Common myeloid progenitor, CD34-positive (primary cell): ENCODE data around the gene MORN5.

Experiments
- CTCF ChIA-PET: fragments of 350-600 bp; sonication (Branson Sonifier 250); formaldehyde crosslinking; loops from one replicate; lab custom pipeline; 2021; ENCODE audit warnings: antibody characterized with exemption; lab: Charles Lee
- POLR2A ChIA-PET: fragments of 350-600 bp; sonication (Branson Sonifier 250); formaldehyde crosslinking; loops from one replicate; lab custom pipeline; 2021; ENCODE audit warnings: antibody characterized with exemption; lab: Charles Lee
- DNase-seq, 3 donors: peaks; one replicate each; pipeline versions ENCODE4 v3.0.0 to v3.0.0-alpha.2; 2013
- H3K27ac ChIP-seq, 2 experiments: 1 replicate in 1 of 2; 2 replicates in 1 of 2; pipeline ENCODE4 v1.7.0; 2013; ENCODE audit warnings: inconsistent platforms in 2 of 2, low read length in 2 of 2, mild to moderate bottlenecking in 2 of 2, low read depth in 1 of 2, moderate library complexity in 1 of 2; ENCODE audit not compliant: severe bottlenecking in 2 of 2, insufficient read depth in 1 of 2, poor library complexity in 1 of 2
- H3K27me3 ChIP-seq, 5 experiments: replicated peaks in 2 of 5; 1 replicate in 3 of 5; 2 replicates in 2 of 5; pipeline versions ENCODE4 v1.6.1 to v1.7.0; 2013; ENCODE audit warnings: low read length in 4 of 5, mild to moderate bottlenecking in 2 of 5, moderate library complexity in 2 of 5, inconsistent platforms in 1 of 5; ENCODE audit not compliant: insufficient read depth in 5 of 5, control insufficient read depth in 4 of 5
- H3K36me3 ChIP-seq, 4 experiments: 1 replicate in 2 of 4; 2 replicates in 2 of 4; pipeline versions ENCODE4 v1.6.1 to v1.7.0; 2013; ENCODE audit warnings: low read length in 3 of 4, control low read depth in 1 of 4, mild to moderate bottlenecking in 1 of 4; ENCODE audit not compliant: control insufficient read depth in 4 of 4, insufficient read depth in 4 of 4
- H3K4me1 ChIP-seq, 4 experiments: 1 replicate in 3 of 4; 2 replicates in 1 of 4; pipeline versions ENCODE4 v1.6.1 to v1.7.1; 2013; ENCODE audit warnings: low read length in 3 of 4, mild to moderate bottlenecking in 3 of 4, control low read depth in 1 of 4, inconsistent platforms in 1 of 4, moderate library complexity in 1 of 4; ENCODE audit not compliant: control insufficient read depth in 4 of 4, insufficient read depth in 4 of 4; ENCODE audit errors: control extremely low read depth in 1 of 4
- H3K4me3 ChIP-seq, 7 experiments: 1 replicate in 4 of 7; 2 replicates in 3 of 7; pipeline versions ENCODE4 v1.5.1 to v1.7.0; 2013; ENCODE audit warnings: mild to moderate bottlenecking in 7 of 7, low read length in 6 of 7, moderate library complexity in 6 of 7, inconsistent platforms in 2 of 7, low read depth in 2 of 7, control low read depth in 1 of 7; ENCODE audit not compliant: insufficient read depth in 4 of 7, control insufficient read depth in 1 of 7; ENCODE audit errors: extremely low read depth in 1 of 7
- H3K9me3 ChIP-seq, 5 experiments: 1 replicate in 4 of 5; 2 replicates in 1 of 5; pipeline versions ENCODE4 v1.6.1 to v1.7.1; 2013; ENCODE audit warnings: low read length in 4 of 5, mild to moderate bottlenecking in 2 of 5, inconsistent platforms in 1 of 5, low read depth in 1 of 5, moderate library complexity in 1 of 5; ENCODE audit not compliant: control insufficient read depth in 4 of 5, insufficient read depth in 2 of 5; ENCODE audit errors: control extremely low read depth in 1 of 5
- WGBS: methylation state at CpG from one replicate; pipeline ENCODE4 v1.1.5; 2013; ENCODE audit not compliant: insufficient coverage; 5-methylcytosine and 5-hydroxymethylcytosine counted together

The MORN5 gene

DNA sequence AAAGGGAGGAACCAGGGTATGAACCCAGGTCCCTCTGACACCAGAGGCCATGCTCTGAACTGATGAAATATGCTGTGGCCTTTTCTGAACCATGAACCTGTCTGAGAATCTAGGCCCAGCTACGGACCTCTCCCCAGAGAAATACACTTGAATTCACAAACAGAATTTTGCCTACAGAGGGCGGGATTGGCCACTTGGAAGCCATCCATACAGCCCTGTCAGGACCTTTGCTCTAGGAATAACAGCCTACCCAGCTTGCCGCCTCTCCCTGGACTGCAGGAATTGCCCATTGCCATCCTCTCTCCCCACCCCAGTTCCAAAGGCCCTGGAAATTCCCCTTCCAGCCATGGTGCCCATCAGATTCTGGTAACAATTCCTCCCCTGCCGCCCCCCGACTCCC lies 26.6 kb downstream of the MORN5 start:
- no peak for DNase-seq
- ChIA-PET CTCF (interaction anchor here (1.0 to 1.1 kb wide), 2 partner anchors 14 to 22 kb away, joined by 3 read pairs; no protein-coding TSS in a partner anchor), POLR2A (no interaction called here)
- H3K27me3 ChIP-seq, result no peaks in the 10 kb centered on the region
- H3K4me1 ChIP-seq, result no peaks in the 10 kb centered on the region
- no peak overlapping the region for H3K27ac ChIP-seq
- no peaks in the 10 kb centered on the region for H3K9me3 ChIP-seq
- no peak overlapping the region for H3K4me3 ChIP-seq
- WGBS, result 96% methylated on average over 5 of the region's 5 CpGs
- H3K36me3 ChIP-seq, result no peaks in the 10 kb centered on the region

GRCh38 chr9:122186777-122187470 lies 27.2 kb downstream of the MORN5 start:
- H3K36me3 ChIP-seq, result no peaks in the 10 kb centered on the region
- no peaks in the 10 kb centered on the region for H3K4me1 ChIP-seq
- DNase-seq, result no peak
- H3K27me3 ChIP-seq, result no peaks in the 10 kb centered on the region
- no peak overlapping the region for H3K27ac ChIP-seq
- WGBS, result 98% methylated on average over 8 of the region's 8 CpGs
- no peaks in the 10 kb centered on the region for H3K9me3 ChIP-seq
- no peak overlapping the region for H3K4me3 ChIP-seq
- POLR2A ChIA-PET, result no interaction called here
- CTCF ChIA-PET, result interaction anchor here (1.0 to 1.1 kb wide), 2 partner anchors 14 to 22 kb away, joined by 3 read pairs; no protein-coding TSS in a partner anchor

GRCh38 chr9:122188369-122188768 lies 28.7 kb downstream of the MORN5 start:
- Histone ChIP-seq H3K4me1 (no peaks in the 10 kb centered on the region), H3K36me3 (no peaks in the 10 kb centered on the region), H3K27ac (no peak overlapping the region), H3K9me3 (no peaks in the 10 kb centered on the region), H3K4me3 (no peak overlapping the region), H3K27me3 (no peaks in the 10 kb centered on the region)
- no peak for DNase-seq
- POLR2A ChIA-PET, result no interaction called here
- CTCF ChIA-PET, result no interaction called here
- 94% methylated on average over 2 of the region's 6 CpGs for whole genome bisulfite sequencing

DNA sequence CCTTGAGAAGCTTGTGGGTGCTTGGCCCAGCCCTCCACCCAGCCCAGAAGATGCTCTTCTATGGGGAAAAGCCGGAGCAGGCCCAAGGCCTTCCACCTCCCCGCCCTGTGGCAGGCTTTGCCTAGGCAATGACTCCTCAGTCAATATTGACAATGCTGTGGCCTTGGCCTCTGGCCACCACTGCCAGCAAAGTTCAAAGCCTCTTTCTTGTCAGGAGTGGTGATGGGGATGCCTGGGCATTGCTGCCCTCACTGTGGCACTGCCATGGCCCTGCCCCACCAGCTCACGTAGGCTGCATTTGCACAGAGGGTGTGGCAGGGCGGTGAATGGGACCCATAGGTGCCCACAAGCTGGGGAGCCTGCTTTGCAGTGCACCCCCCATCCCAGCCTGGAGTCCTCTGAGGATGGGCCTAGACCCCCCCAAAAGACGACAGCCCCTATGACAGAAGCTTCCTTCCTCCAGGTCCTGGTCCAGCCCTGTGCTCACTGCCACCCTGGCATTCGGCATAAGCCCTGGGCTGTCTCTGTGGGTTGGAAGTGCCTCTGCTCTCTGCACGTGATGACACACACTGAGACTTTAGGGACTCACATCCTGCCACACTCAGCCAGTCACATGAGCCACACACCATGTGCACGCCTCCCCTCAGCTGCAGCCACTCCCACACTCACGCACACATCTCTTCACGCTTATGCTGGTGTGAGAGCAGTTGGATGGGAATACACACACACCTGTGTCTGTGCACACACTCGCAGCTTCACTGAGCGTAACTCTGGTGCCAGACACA lies 31.1 kb downstream of the MORN5 start:
- peak in 1 of 3 donors; percentile 20 for DNase-seq
- H3K27me3 ChIP-seq, result no peaks in the 10 kb centered on the region
- no peaks in the 10 kb centered on the region for H3K36me3 ChIP-seq
- POLR2A ChIA-PET, result interaction anchor here (0.6 kb wide), 1 partner anchor 124 kb away, joined by 3 read pairs; no protein-coding TSS in a partner anchor
- no peaks in the 10 kb centered on the region for H3K4me1 ChIP-seq
- 88% methylated on average over 5 of the region's 12 CpGs for WGBS
- no peak overlapping the region for H3K27ac ChIP-seq
- no peaks in the 10 kb centered on the region for H3K9me3 ChIP-seq
- CTCF ChIA-PET, result interaction anchor here (1.4 to 2.5 kb wide), 2 partner anchors 21 to 66 kb away, joined by 3 to 7 read pairs; no protein-coding TSS in a partner anchor
- no peak overlapping the region for H3K4me3 ChIP-seq

DNA sequence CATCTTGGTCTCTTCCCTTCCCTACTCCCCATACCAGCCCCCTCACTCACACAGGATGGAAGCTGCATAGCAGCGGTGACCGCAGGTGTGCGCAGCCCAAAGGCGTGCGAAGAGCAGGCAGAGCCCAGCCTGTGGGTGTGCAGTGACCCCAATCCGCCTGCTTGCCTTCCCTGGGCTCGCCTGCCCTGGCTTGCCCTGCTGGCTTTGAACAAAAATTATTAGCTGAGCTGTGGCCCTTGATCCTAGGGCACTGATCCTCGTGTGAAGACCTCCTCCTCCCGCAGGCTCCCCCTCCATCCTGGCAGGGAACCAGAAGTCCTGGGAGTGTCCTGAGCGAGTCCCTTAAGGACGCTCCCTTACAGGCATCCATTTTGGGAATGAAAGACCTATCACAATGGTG lies 31.9 kb downstream of the MORN5 start:
- Histone ChIP-seq H3K27me3 (no peaks in the 10 kb centered on the region), H3K36me3 (no peaks in the 10 kb centered on the region), H3K4me3 (no peak overlapping the region), H3K9me3 (no peaks in the 10 kb centered on the region), H3K4me1 (no peaks in the 10 kb centered on the region), H3K27ac (no peak overlapping the region)
- CTCF ChIA-PET, result interaction anchor here (1.4 to 2.5 kb wide), 3 partner anchors 9 to 67 kb away, joined by 3 to 7 read pairs (median 4); no protein-coding TSS in a partner anchor
- WGBS, result 99% methylated on average over 11 of the region's 11 CpGs
- POLR2A ChIA-PET, result no interaction called here
- no peak for DNase-seq

DNA sequence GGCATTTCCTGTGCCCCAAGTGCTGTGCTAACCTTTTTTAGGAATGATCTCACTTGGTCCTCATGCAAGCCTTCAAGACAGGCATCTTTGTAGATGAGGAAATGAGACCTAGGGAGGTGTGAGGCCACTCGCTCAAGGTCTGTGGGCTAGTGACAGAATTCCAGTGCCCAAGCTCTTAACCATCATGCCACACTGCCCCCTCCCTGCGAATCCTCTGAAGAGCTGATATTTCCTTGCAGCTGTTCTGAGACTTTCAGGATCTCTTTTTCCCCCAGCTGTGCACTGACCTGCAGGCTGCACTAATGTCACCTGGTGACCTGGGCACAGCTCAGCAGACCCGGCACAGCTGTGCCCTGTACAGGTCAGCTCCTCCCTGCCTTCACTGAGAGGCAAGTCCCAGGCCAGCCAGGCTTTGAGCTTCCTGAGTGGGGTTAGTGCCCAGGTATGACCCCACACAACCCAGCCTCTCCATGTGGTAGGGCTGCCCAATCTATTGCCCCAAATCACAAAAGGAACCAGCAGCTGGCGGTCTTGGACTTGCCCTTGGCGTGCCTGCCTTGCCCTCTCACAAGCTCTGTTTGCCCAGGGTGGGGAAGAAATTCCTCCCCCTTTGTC lies 32.7 kb downstream of the MORN5 start:
- Histone ChIP-seq H3K36me3 (no peaks in the 10 kb centered on the region), H3K27me3 (no peaks in the 10 kb centered on the region), H3K9me3 (no peaks in the 10 kb centered on the region), H3K4me1 (no peaks in the 10 kb centered on the region), H3K4me3 (no peak overlapping the region), H3K27ac (no peak overlapping the region)
- CTCF ChIA-PET, result interaction anchor here (1.4 to 2.5 kb wide), 3 partner anchors 9 to 68 kb away, joined by 3 to 7 read pairs (median 4); no protein-coding TSS in a partner anchor
- WGBS, result 96% methylated on average over 5 of the region's 5 CpGs
- POLR2A ChIA-PET, result no interaction called here
- DNase-seq, result no peak
